Kidney glomerular epithelial cell (primary cell): ENCODE measurements around the gene INHBA.

ENCODE experiments used
- DNase-seq: peaks from one replicate; lab custom pipeline; 2025; lab: John Stamatoyannopoulos, UW

The INHBA gene

DNA sequence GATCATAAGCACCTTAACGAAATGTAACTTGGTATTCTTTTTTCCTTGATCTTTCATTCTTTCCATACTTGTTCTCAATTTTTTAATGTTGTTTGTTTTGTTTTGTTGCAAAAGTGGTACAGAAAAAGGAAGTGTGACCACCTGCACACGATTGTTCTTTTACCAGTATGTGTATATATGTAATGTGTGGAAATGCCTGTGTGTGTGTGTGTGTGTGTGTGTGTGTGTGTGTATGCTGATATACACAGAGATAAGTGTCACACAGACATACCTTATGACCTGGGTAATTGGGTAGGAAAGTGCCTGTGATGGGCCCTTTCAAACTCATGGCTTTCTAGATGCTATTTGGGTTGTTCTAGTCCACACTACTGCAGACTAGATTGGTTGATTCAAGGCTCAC, 14.0 kb downstream of the INHBA start:
- DNase-seq: no peak

DNA sequence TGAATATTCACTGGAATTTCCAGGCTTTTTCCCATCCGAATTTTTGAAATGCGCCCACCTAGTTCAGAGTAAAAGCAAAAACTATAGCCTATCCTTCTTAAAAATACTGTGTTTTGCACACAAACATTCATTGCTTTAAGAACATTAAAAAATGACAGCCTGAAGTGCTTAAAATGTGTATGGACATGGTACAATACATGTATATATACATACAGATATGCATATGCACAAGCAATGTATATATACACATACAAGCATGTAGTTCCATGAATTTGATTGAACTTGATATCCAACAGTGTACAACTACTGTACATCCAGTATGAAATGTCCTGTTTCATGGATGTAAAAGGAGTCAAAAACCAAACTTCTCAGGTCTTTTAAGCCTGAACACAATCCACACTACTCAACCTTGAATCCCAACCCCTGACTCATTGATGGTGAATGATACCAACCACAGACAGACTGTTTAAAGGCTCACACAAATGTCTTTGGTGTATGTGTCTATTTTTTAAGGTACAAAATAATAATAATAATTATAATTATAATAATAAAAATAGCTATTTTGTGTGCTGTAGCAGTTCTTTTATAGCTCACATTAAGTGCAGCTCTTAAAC, 14.8 kb downstream of the INHBA start:
- DNase-seq: no peak

DNA sequence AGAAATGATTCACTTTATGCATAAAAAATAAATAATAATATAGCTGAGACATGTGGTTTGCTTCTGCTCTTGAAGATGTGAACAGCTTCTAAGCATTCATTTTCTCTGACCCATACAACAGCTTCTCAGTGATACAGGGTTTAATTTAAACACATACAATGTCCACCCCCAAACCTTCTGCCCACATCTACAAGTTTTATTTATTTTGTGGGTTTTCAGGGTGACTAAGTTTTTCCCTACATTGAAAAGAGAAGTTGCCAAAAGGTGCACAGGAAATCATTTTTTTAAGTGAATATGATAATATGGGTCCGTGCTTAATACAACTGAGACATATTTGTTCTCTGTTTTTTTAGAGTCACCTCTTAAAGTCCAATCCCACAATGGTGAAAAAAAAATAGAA, 17.2 kb downstream of the INHBA start:
- no peak for DNase-seq

DNA sequence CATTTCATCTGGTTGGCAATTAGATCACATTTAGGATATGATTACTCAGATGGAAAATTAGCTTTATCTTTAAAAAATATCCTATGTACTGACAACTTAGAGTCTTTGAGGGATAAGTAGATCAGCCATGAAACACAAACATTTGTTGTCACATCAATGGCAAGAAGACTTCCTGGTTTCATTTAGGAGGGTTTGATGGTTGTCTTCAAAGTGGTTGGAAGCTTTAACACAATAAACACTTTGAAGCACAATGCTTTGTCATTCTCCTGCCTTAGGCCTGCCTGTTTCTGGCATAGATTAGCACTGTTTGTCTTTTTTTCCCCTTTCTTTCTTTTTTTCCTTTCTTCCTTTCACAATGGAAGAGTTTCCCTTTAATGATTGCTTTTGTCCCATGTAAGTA, 20.5 kb downstream of the INHBA start:
- DNase-seq: no peak

- no peak for DNase-seq
Observed at GRCh38 chr7:41679566-41679965, 23.3 kb downstream of the INHBA start.

- no peak for DNase-seq
Observed at GRCh38 chr7:41674505-41675023, 28.3 kb downstream of the INHBA start.

- DNase-seq: no peak
Observed at GRCh38 chr7:41661596-41661995, 41.3 kb downstream of the INHBA start.

- no peak for DNase-seq
Observed at GRCh38 chr7:41659539-41659938, 43.4 kb downstream of the INHBA start.

- DNase-seq: no peak
Observed at GRCh38 chr7:41656366-41656765, 46.5 kb downstream of the INHBA start.

DNA sequence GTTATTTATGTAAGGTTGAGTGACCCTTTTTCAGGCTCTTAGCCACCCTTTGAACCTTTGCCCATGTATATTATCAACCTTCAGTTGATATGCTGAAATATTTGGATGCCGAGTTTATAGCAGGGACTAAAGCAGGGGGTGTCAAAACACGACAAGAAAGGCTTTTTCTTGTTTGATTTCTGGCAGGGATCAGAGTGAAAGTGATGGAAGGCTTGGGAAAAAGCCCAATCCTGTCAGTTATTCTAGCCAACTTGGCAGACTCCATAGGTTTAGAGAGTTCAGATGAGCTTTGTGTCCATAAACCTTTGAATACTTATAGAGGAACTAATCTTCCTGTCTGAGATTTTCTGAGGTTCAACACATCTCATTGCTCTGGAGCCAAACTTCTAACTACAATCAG, 47.5 kb downstream of the INHBA start:
- DNase-seq: no peak

DNA sequence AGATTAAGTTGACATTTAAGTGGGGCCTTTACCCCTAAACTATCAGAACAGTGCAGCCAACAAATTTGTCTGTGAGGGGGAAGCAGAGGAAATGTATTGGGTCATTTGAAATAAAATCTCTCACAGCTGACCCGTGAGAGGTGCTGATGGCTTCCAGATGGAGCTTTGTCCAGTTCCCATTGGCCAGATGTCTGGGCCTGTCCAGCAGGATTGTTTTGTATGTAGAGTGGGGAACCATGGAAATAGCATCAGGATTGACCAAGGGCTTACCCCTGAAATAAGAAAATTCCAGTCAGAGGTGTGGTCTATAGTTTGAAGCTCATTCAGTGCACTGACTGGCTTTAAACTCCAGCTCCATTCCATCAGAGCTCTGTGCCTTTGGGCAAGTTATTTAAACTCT, 50.6 kb downstream of the INHBA start:
- no peak for DNase-seq

- no peak for DNase-seq
Observed at GRCh38 chr7:41648501-41648900, 54.4 kb downstream of the INHBA start.

GRCh38 chr7:41643616-41644015, 59.3 kb downstream of the INHBA start:
- no peak for DNase-seq

DNA sequence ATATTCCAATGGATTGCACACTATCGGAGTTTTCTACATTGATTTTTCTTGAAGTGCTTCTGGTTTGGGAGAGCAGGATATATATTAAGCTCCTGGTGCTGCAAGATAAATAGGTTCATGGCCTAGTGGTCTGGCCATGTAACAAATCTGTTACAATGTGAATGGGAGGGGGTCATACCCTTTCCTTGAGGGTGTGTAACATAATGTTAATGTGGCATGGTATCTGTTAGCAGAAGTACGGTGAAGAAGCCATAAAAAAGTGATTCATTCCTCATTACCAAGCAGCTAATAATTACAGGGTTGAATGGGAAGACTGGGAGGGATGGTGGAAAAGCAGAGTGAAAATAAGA, 61.2 kb downstream of the INHBA start:
- DNase-seq: no peak

- DNase-seq: no peak
Observed at GRCh38 chr7:41641011-41641664, 61.8 kb downstream of the INHBA start.

DNA sequence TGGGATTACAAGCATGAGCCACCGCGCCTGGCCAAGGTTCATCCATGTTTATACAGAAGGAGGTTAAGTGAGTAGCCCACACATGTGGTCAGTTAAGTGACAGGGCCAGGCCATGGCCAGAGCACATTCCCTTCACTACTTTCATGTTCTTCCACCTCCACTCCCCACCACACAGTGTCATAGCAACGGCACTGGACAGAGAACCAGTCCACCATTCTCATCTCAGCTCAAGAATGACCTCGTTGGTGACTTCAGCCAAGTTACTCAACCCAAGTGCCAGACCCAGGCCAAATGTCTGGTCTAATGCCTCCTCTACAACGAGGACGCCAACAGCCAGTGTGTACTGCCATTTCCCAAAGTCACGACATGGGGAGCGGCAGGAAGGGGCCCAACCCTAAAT, 62.4 kb downstream of the INHBA start:
- no peak for DNase-seq

GRCh38 chr7:41637049-41637448, 65.8 kb downstream of the INHBA start:
- no peak for DNase-seq
